ENCODE data around the gene RPS5.

DNA sequence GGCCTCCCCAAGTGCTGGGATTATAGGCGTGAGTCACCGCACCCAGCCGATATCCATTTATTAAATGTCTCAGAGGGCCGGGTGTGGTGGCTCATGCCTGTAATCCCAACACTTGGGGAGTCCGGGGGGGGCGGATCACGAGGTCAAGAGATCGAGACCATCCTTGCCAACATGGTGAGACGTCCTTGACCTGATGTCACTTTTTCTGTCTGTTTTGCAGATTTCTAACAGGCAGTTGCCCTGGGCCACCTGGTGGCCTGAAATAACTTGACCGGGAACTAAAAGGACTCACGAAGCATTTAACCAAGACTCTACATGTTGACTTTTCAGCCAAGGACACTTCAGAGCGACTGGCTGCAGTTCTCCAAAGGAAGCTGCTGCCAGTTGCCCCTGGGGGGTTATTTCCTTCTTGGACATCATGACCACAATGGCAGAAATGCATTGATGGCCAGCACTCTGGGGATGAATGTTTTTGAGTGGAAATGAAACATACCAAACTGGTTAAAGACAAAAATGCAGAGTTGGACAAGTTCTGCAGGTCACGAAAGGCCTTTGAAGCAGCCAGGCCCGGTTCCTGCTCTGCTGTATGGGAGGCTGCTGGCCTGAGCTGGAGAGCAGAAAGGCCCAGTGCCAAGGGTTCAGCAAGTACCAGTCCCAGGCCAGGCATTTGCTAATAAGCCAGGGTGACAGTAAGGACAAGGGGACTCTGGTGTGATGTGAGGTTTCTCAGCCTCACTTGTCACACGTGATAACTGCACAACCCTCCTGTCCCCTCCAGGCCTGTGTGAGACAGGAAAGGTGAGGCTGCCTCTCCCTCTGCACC lies 14.5 kb upstream of the RPS5 start:
- TF ChIP-seq, protein P1, sequence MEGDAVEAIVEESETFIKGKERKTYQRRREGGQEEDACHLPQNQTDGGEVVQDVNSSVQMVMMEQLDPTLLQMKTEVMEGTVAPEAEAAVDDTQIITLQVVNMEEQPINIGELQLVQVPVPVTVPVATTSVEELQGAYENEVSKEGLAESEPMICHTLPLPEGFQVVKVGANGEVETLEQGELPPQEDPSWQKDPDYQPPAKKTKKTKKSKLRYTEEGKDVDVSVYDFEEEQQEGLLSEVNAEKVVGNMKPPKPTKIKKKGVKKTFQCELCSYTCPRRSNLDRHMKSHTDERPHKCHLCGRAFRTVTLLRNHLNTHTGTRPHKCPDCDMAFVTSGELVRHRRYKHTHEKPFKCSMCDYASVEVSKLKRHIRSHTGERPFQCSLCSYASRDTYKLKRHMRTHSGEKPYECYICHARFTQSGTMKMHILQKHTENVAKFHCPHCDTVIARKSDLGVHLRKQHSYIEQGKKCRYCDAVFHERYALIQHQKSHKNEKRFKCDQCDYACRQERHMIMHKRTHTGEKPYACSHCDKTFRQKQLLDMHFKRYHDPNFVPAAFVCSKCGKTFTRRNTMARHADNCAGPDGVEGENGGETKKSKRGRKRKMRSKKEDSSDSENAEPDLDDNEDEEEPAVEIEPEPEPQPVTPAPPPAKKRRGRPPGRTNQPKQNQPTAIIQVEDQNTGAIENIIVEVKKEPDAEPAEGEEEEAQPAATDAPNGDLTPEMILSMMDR (IDR thresholded peaks at IDR 0.05; ENCODE audit: low read depth, low read length), result no peak
- TF ChIP-seq EZH2phosphoT487 (IDR thresholded peaks at IDR 0.05; ENCODE audit: low read depth), result no peak

Measured in OCI-LY3 (cell line).